Sigmoid colon (tissue), 3 donors: ENCODE measurements around the gene WNK2.

Experiments used
- POLR2A ChIP-seq, 2 donors: fragments of 450-650 bp; IDR thresholded peaks; one replicate each; pipeline ENCODE4 v1.6.1; 2016; ENCODE audit warnings: antibody characterized with exemption in 2 of 2, mild to moderate bottlenecking in 2 of 2, moderate library complexity in 2 of 2
- TF ChIP-seq, protein P1 (sequence below), 4 experiments: fragments of 450-650 bp in 3 of 4; fragments of 200-600 bp in 1 of 4; IDR thresholded peaks; one replicate each; pipeline ENCODE4 v1.5.1; 2016 to 2019; ENCODE audit warnings: antibody characterized with exemption in 4 of 4, mild to moderate bottlenecking in 3 of 4, moderate library complexity in 2 of 4

DNA sequence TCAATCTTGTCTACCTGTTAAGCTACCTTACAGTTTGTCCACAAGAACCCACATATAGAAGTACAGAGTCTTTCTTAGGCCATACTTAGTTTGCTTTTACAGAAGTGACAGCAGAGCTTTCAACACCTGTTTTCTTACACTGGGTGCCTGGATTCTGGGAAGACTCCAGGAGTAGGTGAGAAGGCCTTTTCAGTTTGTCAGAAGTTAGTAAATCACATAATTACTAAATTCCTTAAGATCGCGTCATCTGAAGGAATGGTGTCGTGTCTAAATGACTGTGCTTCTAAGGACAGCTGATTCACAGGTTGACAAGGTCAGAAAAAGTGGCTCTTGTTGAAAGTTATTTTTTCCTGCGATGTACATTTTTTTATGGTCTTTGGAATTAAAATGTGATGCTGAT lies 170.5 kb downstream of the WNK2 start:
- TF ChIP-seq POLR2A (IDR thresholded peaks at IDR 0.05): no peak
- TF ChIP-seq, protein P1, sequence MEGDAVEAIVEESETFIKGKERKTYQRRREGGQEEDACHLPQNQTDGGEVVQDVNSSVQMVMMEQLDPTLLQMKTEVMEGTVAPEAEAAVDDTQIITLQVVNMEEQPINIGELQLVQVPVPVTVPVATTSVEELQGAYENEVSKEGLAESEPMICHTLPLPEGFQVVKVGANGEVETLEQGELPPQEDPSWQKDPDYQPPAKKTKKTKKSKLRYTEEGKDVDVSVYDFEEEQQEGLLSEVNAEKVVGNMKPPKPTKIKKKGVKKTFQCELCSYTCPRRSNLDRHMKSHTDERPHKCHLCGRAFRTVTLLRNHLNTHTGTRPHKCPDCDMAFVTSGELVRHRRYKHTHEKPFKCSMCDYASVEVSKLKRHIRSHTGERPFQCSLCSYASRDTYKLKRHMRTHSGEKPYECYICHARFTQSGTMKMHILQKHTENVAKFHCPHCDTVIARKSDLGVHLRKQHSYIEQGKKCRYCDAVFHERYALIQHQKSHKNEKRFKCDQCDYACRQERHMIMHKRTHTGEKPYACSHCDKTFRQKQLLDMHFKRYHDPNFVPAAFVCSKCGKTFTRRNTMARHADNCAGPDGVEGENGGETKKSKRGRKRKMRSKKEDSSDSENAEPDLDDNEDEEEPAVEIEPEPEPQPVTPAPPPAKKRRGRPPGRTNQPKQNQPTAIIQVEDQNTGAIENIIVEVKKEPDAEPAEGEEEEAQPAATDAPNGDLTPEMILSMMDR (IDR thresholded peaks at IDR 0.05): no peak
